COLO668 (cell line): ENCODE data around the gene KY.

Source experiments
- DNase-seq: peaks from one replicate; lab custom pipeline; 2025; ENCODE audit not compliant: unreplicated experiment; lab: John Stamatoyannopoulos, UW

KY gene

DNA sequence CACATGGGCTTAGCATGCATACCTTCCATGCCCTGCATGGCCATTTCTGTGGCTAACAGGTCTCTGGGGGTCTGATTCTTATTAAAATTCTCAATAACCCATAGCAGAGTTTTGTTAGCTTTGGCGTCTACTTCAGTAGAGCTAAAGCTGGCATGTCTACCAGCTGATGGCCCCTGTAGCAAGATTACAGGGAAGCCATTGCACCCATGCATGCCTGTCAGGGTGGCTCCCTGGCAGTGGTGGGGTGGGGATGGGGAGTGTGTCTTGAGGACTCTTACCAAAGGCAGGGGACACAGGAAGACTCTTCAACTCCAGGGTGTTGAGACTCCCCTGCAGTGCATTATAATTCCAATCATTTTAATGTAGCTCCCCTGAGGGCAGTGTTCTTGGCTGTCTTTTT is 4.7 kb downstream of the KY start:
- no peak for DNase-seq

DNA sequence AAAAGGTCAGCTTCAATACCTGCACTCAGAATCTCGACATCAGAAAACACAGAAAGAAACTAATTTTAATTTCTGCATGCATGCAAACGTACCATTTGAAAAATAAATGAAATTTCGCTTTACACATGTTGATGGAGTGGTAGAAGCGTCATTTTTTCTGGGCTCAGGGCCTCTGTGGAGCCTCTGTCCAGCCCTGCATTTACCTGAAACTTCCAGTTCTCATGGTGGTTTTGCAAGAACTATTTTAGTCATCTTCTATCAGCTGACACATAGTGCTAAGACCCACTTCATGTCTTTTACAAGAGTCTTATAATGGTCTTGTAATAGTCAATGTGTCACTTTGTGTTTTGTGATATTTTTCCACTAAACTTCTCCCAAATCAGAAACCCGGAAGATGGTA is 5.3 kb downstream of the KY start:
- no peak for DNase-seq

DNA sequence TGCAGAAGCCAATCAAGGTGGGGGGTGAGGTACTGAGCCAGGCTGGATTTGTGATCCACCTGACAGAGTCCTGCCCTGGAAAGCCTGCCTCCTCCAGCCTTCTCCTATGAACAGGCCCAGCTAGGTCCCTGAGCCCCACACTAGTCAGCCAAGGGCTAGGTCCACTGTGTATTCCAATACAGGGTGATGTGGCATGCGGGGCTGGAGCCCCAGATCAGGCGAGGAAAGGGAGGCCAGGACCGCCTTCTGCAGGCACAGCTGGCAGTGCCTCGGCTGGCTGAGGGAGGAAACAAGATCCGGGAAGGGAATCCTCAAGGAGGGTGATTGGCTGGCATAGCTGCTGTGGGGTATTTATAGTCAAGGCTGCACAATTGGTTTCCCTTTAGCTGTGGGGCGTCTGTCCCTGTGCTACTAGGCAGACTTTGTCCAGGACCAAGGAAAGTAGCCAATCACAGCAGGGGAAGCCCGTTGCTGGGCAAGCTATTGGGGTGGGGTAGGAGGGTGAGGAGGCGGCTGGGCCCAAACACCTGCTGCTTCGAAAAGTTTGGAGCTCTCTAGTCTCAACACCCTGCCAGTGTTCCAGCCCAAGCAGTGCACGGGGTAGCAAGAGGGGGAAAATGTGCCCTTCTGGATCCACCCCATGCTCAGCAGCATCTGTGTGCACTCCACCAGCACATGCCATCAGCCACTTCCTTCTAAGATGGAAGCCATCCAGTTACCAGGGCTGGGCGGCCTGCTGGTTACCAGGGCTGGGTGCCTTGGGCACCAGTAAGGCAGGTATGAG is 5.9 kb downstream of the KY start:
- no peak for DNase-seq

DNA sequence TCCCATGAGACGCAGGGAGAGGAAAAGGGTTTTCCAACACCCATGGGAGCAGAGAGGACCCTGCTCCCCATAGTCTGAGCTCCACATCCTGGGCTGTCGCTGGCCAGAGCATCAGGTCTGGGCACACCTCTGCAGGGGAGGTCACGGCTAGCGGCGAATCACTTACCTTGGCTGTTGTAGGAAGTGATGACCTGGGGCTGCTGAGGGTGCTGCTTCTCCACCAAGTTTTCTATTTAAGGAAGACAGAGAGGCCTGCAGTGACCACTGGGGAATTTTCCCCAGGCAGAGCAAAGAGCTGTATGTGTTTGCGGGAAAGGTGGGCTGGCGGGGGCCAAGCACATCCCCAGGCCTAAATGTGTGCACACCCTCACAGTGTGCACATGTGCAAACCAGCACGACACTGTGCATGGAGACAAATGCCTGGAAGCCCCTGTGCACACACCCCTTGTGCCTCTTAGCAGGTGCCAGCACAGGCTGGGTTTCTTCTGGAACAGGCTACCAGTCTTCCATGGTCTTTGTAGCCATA is 7.6 kb downstream of the KY start:
- DNase-seq, result no peak

DNA sequence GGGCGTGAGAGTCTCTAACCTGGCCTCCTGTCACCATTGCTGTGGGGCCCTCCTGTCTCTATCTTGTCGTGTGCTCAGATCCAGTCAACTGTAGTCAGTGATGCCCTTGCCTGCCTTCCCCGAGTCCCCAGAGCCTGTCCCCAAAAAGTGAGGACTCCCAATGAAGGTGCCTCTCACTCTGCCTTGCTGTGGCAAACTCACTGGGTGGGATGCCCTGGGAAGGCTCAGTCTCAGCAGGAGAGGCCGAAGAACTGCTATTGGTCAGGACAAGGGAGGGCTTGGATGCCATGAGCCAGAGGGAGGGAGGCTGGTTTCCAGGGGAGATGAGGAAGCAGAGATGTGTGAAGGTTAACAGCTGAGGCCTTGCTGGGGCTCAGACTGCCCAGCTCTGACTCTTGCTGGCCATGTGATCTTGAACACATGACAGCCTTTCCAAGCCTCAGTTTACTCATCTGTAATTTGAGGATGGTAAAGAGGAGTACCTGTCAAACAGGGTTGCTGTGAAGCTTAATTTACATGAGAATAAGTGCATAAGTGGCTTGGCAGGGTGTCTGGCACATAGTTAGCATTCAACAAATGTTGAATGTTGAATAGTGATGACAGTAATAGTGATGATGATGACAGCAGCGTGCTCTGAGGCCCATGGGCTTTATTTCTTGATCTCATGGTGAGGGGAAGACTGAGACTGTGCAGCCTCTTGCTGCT is 8.2 kb downstream of the KY start:
- no peak for DNase-seq

DNA sequence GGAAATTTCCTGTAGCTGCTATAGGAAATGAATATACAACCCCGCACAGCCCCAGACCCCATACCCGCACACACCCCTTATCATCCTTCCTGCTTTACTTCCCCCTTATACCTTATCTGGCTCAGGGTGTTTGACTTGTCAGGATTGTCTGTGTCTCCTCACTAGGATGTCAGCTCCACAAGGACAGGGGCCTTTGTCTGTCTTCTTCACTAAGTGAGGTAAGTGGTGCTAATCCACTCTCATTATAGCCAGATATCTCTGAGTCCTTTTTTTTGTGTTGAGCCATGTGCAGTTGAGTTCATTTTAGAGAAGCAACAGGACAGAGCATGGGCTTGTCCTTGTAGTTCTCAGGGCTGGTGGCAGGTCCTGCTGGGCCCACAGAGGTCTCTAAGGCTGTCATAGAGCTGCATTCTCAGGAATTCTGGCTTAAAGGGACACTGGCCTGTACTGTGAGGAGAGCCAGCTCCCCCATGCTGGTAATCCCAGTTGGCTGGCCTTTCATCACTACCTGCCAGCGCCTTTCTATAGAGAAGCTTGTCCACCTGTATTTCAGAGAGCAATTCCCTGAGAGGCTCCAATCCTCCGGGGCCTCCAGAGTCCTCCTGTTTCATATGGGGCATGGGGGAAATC is 9.0 kb downstream of the KY start:
- no peak for DNase-seq

DNA sequence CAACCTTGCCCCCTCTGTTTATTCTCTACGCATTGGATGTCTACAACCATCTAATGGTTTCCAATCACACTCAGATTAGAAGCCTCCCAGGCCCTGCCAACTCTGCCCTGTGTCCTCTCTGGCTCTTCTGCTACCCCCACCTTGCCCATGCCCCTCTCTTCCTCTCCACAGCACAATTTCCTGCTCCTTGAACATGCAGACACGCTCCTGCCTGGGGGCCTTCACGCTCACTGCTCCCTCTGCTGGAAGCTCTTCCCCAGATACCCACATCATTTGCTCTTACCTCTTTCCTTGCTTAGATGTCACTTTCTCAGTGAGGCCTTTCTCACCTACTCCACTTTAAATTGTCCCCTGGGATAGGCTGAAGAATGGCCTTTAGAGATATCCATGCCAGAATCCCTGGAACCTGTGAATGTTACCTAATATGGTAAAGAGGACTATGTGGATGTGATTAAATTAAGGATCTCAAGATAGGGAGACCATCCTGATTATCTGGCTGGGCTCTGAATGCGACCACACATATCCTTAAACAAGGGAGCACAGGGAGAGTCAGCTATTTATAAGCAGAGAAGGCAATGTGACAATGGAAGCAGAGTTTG is 9.9 kb downstream of the KY start:
- DNase-seq, result peak; percentile 19

DNA sequence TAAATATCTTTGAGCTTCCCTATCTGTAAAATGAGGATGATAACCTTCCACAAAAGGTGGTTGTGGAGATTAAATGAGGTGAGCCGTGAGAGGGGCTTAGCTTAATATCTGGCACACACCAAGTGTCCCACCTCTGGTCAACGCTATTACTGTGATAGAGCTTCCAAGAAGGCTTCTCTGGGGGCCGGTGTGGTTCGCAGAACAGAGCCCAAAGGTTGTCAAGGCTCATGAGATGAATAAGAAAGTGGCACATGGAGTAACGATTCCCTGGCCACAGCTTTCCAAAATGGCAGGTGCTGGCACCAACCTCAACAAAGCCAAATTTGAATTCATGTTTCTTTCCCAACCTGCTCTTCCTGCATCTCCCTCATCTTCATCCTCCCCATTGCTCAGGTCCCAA is 10.4 kb downstream of the KY start:
- no peak for DNase-seq

DNA sequence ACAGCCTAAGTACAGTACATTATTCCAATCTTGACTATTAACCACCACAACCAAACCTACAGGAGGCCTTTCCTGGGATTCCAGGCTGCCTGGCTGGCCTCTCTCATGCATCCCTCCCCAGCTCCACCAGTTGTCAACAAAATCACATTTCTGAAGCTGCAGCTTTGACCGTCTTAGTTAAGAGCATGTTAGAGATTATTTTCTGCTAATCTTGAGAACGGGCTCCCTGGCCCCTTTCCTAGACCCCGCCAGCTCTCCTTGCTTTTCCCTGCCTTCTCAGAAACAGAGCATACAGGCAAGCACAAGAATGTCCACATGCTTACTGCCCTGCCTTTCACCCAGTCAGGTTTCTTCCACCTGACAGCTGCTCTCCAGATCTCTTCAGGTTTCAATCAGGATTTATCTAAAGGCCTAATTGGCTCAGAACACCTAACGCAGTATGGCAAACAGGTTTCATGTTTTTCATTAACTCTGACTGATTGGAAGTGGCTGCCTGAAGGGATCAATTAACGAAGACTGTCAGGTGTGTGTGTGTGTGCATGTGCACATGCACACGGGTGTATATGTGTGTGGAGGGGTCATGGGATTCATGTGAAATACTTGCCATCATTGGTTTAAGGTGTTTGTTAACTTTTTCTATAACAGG is 12.3 kb downstream of the KY start:
- no peak for DNase-seq

DNA sequence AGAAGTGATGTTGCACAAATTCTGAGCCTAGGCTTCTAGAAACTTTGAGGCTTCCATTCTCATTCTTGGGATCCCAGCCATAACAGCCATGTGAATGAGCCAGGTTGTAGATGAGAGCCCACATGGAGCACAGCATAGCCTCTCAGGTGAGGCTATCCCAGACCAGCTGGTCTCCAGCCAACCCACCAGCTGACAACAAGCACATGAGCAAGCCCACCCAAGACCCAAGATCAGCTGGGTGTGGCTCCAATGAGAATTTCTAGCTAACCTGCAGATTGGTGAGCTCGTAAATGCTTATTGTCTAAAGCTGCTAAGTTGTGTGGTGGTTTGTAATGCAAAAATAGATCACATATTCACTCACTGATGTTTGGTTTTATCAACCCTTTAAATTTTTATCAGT is 14.4 kb downstream of the KY start:
- no peak for DNase-seq

DNA sequence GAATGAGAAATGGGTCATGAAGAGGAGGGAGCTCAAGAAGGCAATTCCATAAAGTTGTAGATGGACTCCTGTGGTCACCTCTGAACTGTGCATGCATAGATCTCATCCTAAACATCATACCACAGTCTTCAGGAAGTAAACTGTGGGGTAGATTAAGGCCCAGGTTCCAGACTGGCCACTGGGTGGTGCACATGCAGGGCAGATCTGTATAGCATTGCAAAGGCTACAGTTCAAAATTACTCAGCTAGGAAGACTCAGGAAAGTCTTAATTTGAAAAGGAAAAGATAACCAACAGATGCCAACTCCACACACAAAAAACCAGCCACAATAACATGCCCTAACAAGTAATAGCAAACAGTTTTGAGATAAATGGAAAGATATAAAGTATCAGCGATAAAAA is 20.3 kb downstream of the KY start:
- DNase-seq, result no peak

DNA sequence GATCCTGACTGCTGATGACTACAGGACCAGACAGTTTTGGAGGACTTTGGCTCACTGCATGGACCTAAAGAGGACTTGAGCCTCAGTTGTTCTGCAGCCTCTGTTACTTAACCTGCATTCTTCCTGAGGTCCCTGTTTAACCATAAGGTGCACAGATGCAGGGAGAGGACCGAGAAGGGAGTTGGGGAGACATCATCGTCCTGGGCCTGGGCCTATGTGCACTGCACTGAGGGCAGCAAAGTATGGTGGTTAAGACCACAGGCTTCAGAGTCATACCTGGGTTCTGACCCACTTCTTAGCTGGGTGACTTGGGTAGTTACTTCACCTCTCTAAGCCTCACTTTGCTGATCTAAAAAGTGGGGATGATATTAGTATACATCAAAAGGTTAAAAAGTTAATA is 21.9 kb downstream of the KY start:
- no peak for DNase-seq

DNA sequence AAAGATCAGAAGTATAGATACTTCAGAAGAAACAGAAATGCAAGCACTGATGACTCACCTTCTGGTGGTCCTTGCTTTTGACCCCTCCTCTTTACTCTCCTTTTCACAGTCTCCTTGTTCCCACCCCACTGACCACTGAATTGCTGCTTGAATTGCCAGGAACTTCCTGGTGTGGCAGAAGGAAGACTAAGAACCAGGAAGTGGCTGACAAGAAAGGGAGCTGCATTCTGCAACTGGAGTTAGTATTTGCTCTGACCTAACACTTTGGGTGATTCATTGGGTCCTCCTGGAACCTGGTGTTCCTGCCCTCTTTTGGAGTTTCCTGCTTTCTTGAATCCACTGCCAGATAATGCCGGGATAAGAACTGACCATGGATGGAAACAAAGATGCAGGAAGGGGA is 23.0 kb downstream of the KY start:
- DNase-seq, result no peak

DNA sequence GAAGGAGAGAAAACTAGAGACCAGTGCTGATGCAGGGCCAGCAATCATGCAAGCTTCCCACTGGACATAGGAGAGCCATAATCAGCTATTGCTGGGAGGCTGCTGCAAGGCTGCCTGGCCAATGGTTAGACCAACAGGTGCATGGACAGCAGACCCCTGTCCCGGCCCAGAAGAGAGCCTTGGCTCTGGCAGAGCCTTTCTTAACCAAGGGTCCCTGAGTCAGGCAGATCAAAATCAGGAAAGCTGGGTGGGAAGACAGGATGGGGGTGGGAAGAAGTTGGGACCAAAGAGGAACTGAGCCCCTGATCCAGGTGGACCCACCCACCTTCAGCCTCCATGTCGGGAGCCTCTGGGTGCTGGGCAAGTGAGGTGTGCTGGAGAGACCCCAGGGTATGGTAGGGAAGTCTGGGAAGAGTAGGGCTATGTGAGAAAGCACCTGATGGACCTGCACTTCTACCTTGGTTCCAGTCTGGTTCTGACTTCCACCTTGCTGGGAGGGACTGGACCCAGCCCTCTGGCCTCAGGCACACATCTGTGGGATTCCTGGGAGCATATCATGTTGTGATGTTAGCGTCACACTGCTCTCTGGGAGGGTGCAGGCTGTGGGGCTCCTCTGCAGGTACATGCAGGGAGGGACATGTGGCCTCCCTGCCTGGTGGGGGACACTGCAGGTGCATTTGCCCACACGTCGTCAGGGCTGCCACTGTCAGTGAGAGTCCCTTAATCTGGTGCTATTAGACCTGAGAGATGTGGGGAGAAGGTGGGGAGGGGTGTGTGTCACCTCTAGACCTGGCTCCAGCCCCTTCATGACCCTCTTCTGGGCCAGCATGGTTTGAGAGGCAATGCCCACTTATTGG is 24.7 kb downstream of the KY start:
- DNase-seq, result no peak

DNA sequence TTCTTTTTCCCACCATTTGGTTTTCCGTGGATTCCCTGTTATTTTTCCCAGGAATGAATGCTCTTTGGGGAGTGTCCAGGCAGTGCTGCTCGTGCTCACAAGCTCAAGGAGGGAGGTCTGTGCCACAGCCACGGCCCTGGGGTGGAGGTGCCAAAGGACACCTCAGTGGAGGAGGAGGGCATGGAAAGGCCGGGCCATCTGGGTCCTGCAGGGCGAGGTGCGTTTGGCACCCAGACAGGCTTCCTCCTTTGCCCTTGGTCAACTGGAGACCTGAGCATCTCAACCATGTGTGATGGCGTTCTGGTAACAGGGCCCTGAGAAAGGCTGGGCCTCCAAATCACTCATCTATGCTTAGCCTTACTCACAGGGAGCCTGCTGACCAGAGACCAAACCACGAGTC is 25.4 kb downstream of the KY start:
- DNase-seq, result no peak

DNA sequence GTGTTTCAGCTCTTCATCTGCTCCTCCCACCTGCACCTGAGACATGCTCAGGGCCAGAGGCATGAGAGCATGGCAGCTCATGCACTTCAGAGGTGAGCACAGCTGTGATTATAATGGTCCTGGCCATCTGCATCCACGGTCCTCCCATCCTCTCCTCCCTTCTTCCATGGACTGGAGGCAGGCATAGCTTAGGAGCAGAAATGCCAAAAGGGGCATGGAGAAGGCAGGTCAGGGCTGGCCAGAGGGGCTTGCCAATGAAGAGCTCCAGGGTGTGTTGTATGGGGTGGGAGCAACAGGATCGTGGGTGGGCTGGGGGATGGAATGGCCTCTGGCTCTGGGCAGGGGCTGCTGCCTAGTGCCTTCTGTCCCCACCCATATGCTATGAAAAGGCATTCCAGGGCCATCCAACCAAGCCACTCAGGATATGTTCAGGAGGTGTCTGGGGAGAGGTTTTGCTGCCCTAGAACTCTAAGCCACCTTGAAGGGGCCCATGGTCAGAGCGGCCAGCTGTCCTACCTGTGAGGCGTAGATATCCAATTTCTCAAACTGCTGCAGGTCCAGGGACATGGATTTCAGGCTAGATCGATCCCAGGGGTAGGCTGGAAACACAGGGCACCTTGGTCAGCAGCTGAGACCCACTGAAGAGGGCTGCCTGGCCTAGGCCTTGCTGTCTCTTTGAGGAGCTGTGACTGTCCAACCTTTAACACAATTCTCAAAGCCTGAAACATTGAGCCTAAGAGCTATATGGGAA is 26.1 kb downstream of the KY start:
- DNase-seq, result no peak

DNA sequence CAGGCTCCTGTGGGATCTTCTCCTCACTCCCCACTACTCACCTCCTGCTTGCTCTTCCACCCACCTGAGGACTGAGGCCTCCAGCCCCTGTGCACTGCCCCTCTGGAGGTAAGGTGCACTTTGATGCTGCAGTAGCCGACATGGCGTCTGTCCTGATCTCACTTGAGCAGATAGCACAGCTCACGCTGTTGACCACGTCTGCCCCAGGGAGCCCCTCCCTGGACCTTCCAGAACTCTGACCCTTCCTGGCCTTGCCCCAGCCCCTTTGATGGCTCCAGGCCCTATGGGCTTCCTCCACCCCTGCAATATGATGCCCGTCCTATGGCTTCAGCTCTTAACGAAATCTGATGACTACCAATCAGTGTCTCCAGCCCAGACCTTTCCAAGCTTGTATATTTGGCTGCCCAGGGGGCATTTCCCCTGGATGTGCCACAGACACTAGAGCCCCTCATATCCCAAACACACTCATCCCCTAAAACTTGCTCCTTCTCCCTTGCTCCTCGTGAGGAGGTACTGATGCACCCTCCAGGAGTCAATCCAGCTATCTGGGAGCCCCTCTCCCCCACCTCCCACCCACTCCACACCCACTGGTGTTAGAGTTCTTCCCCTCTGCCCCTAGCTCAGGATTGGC is 27.1 kb downstream of the KY start:
- DNase-seq, result no peak

DNA sequence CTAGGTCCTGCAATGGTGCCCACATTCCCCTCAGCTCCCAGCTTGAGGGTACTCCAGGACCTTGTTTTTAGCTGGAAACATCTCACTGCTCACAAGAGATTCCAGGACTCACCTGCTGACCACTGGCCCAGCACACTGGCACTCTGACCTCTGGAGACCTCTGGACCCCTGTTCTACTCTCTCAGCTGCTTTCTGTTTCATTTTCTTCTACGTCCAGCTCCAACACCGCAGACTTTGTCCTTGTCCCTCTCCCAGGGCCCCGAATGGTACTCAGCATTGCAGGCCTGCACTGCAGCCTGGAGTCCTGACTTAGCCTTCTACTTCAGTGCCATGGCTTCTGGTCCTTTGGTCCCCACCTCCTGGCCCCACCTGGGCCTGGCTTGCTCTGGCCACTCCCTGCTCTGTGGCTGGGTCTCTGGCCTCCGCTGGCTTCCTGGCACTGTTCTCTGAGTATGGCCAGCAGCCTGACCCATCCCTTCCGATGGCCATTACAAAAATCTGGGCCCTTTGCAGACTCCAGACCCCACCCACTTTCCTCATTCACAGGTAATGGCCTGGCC is 27.9 kb downstream of the KY start:
- no peak for DNase-seq

DNA sequence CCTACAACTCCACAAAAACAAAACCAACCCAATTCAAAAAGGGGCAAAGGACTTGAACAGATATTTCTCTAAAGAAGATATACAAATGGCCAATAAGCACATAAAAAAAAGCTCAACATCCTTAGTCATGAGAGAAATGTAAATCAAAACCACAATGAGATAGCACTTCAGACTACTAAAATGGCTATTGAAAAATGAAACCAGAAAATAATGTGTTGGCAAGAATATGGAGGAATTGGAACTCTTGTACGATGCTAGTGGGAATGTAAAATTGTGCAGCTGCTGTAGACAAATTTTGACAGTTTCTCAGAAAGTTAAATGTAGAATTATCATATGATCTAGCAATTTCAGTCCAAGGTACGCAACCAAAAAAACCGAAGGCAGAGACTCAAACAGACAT is 29.0 kb downstream of the KY start:
- no peak for DNase-seq
